Tongue (tissue), 2 donors: ENCODE results near the gene SHC4. TPM values are rescaled to one million over a fixed set of nuclear protein-coding genes. Genes with fewer than 3 reads are reported as not detected.
"Not testable (repeated sequence)": the region's sequence is repeated elsewhere in the genome, so short reads cannot be mapped to it uniquely, and the experiment has no call there.

ENCODE experiments used
- DNase-seq: peaks from one replicate; pipeline ENCODE4 v3.0.0-alpha.2; 2015
- total RNA-seq: library from RNA; depleted of rRNA; stranded (reverse); fragments of >200 nt; gene quantifications from one replicate; pipeline ENCODE4 v1.2.3, GENCODE V29; 2014

Gene SHC4
- 7.7 TPM for total RNA-seq

GRCh38 chr15:48963524-48964113 is at the start of gene SHC4:
SHC4 (minus strand) TSS chr15:48963919; CDS start chr15:48963015, 904 bp downstream.
- DNase-seq, result peak; percentile 87

- no peak for DNase-seq
These were observed 35.6 kb upstream of the SHC4 start for GRCh38 chr15:48999314-48999713.

GRCh38 chr15:48996276-48996675 is 32.6 kb upstream of the SHC4 start:
- no peak for DNase-seq

- peak; percentile 41 for DNase-seq
These were observed 29.7 kb upstream of the SHC4 start for GRCh38 chr15:48993380-48993779.

GRCh38 chr15:48992545-48992944 is 28.8 kb upstream of the SHC4 start:
- DNase-seq, result no peak

- no peak for DNase-seq
These were observed 28.4 kb upstream of the SHC4 start for GRCh38 chr15:48992096-48992495.

GRCh38 chr15:48989170-48989569 is 25.5 kb upstream of the SHC4 start:
- no peak for DNase-seq

GRCh38 chr15:48987142-48987541 is 23.4 kb upstream of the SHC4 start:
- DNase-seq, result no peak

- no peak for DNase-seq
These were observed 22.5 kb upstream of the SHC4 start for GRCh38 chr15:48986240-48986639.

GRCh38 chr15:48985516-48985915 is 21.8 kb upstream of the SHC4 start:
- no peak for DNase-seq

- peak; percentile 30 for DNase-seq
These were observed 21.2 kb upstream of the SHC4 start for GRCh38 chr15:48984811-48985352.

GRCh38 chr15:48984021-48984710 is 20.4 kb upstream of the SHC4 start:
- DNase-seq, result no peak

- DNase-seq, result no peak
These were observed 19.6 kb upstream of the SHC4 start for GRCh38 chr15:48983300-48983699.

GRCh38 chr15:48981941-48982340 is 18.2 kb upstream of the SHC4 start:
- DNase-seq, result no peak

GRCh38 chr15:48978638-48979037 is 14.9 kb upstream of the SHC4 start:
- DNase-seq, result no peak

GRCh38 chr15:48976444-48977088 is 12.8 kb upstream of the SHC4 start:
- DNase-seq, result no peak

- peak; percentile 92 for DNase-seq
These were observed 12.0 kb upstream of the SHC4 start for GRCh38 chr15:48975472-48976419.

- DNase-seq, result peak; percentile 25
These were observed 11.2 kb upstream of the SHC4 start for GRCh38 chr15:48974882-48975281.

GRCh38 chr15:48972750-48973503 is 9.2 kb upstream of the SHC4 start:
- DNase-seq, result no peak

GRCh38 chr15:48970926-48971325 is 7.2 kb upstream of the SHC4 start:
- not testable (repeated sequence) for DNase-seq

GRCh38 chr15:48968066-48968465 is 4.3 kb upstream of the SHC4 start:
- DNase-seq, result no peak
